CD4-positive, alpha-beta T cell treated with Interleukin-6 at 100 ng/mL for 8 hours (primary cell): ENCODE measurements around the gene ARMH3.

ENCODE experiments used
- DNase-seq: peaks from one replicate; pipeline ENCODE4 v3.0.0-alpha.2; 2020; ENCODE audit warnings: mixed read lengths, low spot score

The ARMH3 gene

DNA sequence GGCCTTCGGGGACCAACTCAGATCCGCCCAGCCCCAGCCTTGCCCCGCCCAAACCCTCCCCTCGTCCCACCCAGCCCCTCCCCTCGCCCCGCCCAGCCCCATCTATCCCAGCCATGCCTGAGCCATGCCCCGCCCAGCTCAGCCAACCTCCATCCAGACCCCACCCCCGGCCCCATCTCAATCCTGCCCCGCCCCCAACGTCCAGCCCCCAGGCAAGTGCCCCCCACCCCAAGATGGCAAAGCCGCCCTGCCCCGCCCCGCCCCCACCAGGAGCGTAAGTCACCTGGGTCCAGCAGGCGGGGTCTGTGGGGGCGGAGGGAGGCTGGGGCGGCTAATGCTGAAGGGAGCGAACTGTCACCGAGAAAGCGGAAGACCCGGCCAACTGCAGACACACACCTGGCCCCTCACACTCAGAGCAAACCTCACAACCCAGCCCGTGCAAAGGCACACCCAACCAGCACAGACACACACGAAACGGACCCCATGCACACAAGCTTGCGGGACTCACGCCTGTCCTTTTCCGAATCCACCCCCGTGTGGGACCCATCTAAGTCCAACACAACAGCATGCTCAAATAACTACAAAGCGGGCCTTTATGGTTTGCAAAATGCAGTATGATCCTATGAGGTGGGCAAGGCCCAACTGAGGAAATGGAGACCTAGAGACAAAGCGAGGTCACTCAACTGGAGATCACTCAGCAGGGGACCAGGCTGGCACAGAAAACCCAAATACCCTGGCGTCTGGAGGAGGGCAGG is 226.2 kb downstream of the ARMH3 start:
- peak; percentile 69 for DNase-seq

DNA sequence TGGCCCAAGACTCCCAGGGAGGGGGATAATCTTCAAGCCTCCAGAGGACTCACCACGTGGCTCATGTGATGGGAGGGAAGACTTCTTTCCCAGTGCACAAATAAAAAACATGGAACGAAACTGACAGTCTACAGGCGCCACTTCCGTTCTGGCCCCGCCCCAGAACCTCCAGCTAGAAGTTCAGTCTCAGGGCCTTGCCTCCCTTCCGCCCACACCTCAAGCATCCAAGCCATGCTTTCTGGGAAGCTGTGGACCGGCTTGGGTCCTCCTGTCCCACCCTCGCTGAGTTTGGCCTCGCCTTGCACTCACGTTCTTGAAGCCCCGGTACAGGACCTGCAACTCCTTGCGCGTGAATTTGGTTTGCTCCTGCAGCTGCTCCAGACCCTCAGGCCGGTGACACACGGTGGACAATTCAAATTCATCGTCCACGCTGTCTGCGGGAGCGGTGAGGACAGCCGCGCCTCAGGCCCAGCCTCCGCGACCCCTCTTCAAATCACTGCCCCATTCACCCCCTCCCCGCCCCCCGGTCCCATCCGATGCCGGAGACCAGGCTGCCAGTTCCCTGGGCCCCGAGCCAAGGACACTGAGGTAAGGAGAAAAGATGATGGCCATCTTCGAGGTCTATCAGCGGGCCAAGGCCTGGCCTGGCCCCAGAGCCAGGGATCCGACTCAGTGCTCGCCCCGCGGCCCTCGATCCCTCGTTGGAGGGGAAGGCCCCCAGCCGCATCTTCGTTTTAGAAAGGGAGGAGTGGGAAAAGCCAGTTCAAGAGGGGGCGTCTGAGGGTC is 227.0 kb downstream of the ARMH3 start:
- no peak for DNase-seq

DNA sequence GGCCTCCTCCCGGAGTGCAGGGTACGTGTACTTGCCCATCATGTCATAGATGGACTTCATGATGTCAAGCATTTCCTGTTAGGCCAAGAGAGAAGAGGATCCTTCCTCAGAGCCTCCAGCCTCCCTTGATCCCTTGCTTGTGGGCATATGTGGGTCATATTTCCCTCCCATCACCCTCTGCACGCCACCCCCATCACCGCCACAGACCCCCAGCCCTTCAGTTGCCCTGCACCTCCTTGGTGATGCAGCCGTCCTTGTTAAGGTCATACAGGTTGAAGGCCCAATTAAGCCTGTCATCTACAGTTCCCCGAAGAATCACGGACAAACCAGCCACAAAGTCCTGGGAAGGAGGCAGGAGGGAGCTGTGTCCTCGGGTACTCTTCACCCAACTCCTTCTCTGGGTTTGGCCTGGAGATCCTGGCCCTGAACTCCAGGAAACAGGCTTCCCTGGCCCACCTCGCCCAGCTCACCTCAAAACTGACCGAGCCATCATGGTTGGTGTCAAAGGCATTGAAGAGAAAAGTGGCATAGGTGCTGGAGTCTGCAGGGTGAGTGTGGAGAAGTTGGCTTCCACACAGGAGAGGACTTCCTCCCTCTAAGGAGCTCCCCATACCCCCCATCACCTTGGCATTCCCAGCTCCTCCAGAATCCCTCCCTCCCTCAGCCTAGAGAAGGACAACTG is 227.9 kb downstream of the ARMH3 start:
- DNase-seq, result no peak

DNA sequence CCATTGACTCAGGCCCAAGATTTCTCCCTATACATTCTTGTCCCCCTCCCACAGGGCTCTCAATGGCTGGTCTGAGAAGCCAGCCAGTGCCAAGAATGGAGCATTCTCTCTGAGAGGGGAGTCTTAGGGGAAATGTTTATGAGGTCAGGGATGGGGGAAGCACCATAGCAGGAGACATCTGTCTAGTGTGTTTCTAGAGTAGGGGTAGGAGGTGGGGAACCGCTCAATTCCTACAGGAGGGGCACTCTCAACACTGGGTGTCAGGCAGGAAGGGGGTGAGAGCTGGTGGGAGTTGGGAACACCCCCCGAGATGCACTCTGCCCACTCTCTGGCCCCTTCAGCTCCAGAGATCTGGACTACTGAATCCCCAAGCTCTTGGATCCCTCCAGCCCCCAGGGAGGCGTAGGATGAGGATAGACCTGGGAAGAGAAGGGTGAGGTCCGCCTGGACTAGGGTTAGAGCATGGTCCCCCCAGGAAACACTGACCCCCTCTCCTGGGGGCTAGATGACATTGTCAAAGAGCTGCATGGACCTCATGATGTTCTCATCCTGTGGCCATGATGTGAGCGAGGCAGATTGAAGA is 229.0 kb downstream of the ARMH3 start:
- no peak for DNase-seq

DNA sequence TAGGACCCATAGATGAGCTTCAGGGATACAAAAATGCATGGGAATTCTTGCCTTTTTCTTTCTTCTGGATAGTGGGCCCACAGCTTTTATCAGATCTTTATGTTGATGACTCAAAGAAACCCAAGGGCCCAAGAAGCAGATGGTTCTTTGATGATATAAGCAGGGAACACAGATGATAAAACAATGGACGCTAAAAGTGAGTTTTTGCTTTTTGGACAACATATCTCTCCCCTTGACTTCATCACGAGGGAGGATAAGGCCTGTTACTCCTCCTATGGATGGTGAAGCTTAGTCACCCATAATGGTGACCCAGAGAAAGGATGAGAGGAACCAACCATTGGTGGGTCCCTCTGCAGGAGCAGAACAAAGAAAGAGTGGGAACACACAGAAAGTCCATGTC is 231.2 kb downstream of the ARMH3 start:
- no peak for DNase-seq

DNA sequence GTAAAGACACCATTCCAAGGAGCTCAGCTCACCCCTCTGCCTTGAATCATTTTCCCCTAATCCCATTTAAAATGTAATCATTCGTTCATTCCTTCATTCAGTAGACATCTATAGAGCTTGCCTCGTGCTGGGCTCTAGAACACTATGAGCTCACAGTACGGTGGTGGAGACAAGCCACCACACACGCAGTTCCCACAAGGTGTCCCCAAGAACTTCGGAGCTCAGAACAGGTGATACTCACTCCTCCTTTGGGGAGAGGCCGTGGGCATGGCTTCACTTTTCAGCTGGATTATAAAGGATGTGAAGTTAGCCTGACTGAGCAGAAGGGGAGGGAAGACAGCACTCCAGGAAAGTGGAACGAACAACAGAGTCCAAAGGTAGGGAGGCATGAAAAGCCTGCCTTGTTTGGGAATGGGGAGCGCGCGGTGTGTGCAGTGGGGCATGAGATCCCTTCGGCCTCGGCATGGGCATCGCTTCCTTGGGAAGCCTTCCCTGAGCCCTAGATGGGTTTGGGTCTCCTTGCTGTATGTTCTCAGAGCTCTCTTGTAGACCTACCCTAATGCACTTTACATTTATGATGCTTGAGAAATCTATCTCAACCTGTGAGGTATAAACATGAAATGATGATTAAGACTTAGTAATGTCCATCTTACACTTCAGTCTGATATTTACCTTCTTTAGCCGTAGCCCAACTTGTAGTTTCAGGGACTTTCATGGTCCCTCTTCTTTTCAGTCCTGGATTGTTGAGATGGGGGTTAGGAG is 236.9 kb downstream of the ARMH3 start:
- no peak for DNase-seq

DNA sequence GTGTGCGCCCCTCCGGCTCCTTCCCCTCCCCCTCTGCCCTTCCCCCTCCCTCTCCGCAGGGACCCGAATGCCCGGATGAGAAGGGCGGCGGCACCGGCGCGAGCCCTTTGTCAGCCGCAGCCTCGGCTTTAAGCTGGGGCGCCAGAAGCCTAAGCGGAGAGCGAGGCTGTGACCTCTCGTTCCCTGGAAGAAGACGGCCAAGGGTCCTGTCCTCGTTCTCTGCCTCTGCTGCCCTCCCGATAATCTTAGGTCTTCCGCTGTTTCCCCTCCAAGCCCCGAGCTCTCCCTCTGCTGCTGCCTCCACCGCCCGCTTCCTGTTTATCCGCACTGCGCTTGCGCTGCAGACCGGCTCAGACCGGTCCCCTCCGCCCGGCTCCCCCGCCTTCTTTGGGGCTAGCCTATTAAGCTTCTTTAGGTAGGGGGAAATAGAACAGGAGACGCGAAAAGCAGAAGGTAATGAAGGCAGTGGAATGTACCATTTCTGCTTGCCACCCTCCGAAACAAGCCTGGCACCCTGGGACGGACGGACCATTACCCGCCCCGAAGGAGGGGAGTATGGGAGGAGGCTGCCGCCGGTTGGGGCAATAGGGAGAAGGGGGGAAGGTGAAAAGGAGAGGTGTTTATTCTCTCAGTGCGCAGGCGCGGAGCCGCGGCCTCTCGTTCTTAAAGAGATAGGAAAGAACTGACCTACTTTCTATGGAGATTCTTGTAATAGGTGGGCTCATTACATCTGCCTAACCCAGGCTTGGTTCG is 237.7 kb downstream of the ARMH3 start, which contains the start of gene OGA:
Gene OGA, minus strand, starts transcription at position 326 of the 753 bp plus-strand sequence. CDS start 422 bp downstream, outside the sequence.
- DNase-seq, result peak; percentile 100

DNA sequence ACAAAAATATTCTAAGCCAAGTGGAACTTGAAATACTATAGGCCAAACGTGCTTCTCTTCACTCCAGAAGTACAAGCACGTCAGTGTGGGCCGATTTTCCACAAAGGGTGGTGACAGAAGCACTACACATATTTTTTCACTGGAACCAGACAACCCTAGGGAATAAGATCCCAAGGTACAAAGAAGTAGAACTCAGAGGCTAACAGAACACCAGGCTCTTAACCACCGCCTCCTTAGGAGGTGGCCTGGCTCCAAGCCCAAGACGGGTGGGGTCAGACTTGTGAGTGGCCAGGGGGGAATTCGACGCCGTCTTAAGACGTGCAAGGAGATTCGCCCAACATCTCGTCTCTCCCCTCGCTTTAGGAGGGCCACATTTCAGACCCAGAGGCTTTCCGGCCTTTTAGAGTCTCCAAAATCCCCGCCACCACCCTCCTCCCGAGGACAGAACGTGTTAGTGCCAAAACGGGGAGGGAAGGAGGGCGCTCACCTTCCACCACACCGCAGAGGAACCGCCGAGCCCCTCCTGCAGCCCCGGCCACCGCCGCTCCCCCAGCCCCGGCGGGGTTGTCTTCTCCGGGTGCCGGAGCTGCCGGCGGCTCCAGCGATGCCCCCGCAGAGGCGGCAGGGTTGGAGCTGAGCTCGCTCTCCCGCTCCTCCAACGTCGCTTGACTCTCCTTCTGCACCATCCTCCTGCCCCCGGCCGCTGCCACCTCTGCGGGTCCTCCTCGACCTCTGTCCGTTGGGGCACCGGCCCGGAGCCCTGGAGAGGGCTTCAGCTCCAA is 238.4 kb downstream of the ARMH3 start:
- peak; percentile 23 for DNase-seq

DNA sequence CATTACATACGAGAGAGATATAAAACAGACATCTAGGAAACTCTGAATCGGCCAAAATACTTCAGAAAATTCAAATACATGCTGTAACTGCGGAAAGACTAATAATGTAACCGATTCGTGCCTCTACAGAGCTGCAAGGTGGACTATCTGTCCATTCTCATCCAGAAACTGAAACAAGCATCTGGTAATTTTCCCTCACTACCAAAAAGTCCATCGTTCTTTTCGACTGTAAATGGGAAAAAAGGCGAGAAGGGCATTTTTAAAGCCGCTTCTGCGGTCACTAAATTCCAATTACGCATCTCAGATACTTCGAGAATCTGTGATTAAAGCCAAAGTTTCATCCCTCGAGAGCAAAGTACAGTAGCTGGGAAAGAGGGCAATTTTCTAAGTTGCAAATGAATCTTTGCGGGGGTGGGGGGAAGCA is 239.0 kb downstream of the ARMH3 start:
- DNase-seq, result no peak

DNA sequence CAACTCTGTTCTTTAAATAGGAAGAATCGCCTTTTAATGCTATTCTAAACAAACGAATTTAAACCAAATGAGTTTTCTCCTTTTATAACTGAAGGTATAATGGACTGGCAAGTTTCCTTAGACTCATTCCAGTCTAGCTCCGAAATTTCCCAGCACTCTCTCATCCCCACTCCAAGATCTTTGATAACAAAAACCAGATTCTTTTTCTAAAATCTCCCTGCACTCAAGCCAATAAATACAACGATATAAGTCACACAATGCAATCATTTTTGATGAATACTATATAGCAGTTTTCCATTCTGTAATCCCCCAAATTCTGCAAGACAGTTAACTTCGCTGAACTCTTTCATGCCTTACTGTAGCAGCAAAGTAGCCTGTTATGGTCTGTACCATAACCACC is 239.6 kb downstream of the ARMH3 start:
- DNase-seq, result no peak

DNA sequence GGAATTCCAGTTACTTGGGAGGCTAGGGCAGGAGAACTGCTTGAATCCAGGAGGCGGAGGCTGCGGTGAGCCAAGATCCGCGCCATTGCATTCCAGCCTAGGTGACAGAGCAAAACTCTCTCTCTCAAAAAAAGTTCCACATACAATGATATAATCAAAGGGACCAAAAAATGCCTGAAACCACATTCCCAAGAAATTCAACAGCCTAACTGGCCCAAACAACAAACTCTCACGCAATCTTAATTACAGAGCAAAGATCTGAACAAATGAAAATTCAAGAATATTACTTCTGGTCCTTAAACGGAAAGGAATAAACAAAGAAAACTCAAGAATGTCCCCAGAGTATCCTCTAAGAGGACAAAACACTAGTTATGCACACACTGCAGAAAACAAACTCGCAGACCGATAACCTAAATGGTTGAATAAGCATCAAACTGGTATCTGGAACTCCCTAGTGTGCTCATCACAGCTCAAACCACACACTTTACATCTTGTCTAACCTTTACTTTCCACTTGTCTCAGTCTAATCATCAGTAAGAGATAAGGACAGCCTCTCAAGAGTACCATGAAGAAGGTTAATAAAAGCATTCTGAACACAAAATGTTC is 241.4 kb downstream of the ARMH3 start:
- DNase-seq, result no peak

DNA sequence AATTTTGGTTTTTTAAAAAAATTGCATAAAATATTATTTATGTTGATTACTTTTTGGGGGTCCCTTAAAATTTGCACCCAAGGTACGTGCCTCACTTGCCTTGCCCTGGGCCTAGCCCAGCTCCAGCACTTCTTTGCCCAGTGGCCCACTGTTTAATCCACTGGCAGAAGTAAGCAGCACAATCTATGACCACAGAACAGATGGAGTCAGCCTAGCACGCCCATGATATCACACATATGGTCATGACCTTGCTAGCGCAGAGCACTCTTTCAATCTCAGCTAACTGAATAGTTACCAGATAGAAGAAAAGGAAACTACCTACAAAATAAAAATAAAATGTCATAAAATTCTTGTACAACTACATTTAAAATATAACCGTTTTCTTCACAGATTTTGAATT is 243.4 kb downstream of the ARMH3 start:
- no peak for DNase-seq

DNA sequence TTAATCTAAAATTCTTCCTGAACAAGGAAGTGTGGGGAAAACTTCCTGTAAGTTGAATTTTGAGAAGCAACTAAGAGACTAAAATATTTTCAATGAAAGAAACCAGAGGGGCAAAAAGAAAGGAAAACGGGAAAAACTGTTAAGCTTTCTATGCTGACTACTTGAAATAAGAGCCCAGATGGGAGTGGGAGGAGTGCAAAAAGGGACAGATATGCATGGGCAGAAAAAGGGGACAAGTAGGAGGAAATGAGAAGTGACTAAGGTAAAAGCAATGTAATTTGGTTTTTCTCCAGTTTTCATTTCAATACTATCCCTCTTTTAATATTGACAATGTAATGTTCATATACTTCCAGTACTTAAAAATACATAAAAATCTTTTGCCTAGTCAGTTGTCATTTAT is 248.8 kb downstream of the ARMH3 start:
- DNase-seq, result no peak

DNA sequence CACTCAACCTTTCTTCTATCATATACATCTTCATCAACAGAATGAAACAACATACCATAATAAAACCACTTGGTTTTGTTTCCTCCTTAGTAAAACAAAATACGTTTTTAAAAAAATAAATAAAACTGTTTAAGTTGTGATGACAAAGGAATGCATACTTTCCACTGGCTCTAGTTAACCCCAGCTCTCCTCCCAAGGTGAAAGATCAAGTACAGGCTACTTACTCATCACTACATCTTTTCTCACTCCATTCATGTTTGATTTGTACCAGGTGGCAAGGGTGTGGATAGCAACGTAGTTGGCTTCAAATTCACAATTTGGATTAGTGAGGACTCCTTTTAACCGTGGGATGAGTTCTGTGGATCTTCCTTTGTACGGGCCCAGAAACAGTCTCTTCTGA is 252.5 kb downstream of the ARMH3 start:
- no peak for DNase-seq

DNA sequence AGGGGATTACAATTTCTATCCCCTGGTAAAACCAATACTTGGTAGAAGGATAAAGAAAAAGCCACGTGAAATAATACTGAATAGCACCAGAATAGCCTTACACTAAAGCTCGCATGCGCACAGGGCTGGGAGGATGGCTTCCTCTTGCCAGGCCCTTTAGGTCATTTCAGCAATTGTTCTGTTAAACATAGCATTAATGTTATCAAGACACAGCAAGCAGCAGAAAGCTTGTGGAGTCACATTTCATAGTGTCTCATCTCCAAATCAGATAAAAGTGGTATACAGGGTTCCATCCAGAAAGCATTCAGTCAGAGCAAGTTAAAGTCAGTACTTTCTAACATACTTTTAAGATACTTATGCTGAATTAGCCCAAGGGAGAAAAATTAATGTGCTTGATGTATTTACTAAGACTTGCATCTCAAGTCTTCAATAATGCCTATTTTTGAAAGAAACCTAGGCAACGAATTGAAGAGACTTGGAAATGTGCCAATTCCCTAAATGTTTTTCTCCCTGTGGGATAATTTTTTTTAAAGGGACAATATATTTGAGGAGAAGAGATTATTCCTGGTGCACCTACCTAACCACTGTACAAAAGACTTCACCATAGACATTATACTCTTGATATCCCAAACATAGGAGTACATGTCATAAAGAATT is 258.4 kb downstream of the ARMH3 start:
- no peak for DNase-seq
